HG03558 (cell line): ENCODE data around the gene ZNF440.
"Not testable (repeated sequence)": the region's sequence is repeated elsewhere in the genome, so short reads cannot be mapped to it uniquely, and the experiment has no call there.

ENCODE experiments used
- ATAC-seq: cut with Tn5 transposase; IDR thresholded peaks from one replicate; pipeline ENCODE4 v1.9.1; 2021; ENCODE audit warnings: moderate number of reproducible peaks; ENCODE audit not compliant: unreplicated experiment; ENCODE audit errors: extremely low read depth

ZNF440 gene

GRCh38 chr19:11814029-11814699 is at the start of gene ZNF440:
Gene ZNF440 (plus strand): TSS chr19:11814273. CDS start chr19:11814448, 175 bp downstream.
- no peak for ATAC-seq

- no peak for ATAC-seq
Observed at GRCh38 chr19:11766597-11767591, 47.2 kb upstream of the ZNF440 start, which contains the start of gene ZNF441. Gene ZNF441 (plus strand): TSS chr19:11767000. CDS start chr19:11767194, 194 bp downstream.

GRCh38 chr19:11767633-11768133 is 46.4 kb upstream of the ZNF440 start:
- no peak for ATAC-seq

GRCh38 chr19:11769995-11770394 is 44.1 kb upstream of the ZNF440 start:
- no peak for ATAC-seq

GRCh38 chr19:11771520-11771919 is 42.6 kb upstream of the ZNF440 start:
- not testable (repeated sequence) for ATAC-seq

GRCh38 chr19:11776669-11777068 is 37.4 kb upstream of the ZNF440 start:
- ATAC-seq: not testable (repeated sequence)

- ATAC-seq: no peak
Observed at GRCh38 chr19:11780431-11781020, 33.5 kb upstream of the ZNF440 start.

- ATAC-seq: no peak
Observed at GRCh38 chr19:11781295-11782057, 32.6 kb upstream of the ZNF440 start.

GRCh38 chr19:11783767-11784166 is 30.3 kb upstream of the ZNF440 start:
- ATAC-seq: no peak

GRCh38 chr19:11784356-11784755 is 29.7 kb upstream of the ZNF440 start:
- no peak for ATAC-seq

- no peak for ATAC-seq
Observed at GRCh38 chr19:11787536-11787935, 26.5 kb upstream of the ZNF440 start.

GRCh38 chr19:11792942-11793341 is 21.1 kb upstream of the ZNF440 start:
- no peak for ATAC-seq

GRCh38 chr19:11797491-11797890 is 16.6 kb upstream of the ZNF440 start:
- ATAC-seq: peak; percentile 55

- peak; percentile 76 for ATAC-seq
Observed at GRCh38 chr19:11798391-11799330, 15.4 kb upstream of the ZNF440 start, which contains the start of gene ZNF491. Gene ZNF491 (plus strand): TSS chr19:11798523. CDS start chr19:11805954, 7,431 bp downstream.

- no peak for ATAC-seq
Observed at GRCh38 chr19:11806354-11807098, 7.5 kb upstream of the ZNF440 start.

- no peak for ATAC-seq
Observed at GRCh38 chr19:11807099-11807380, 7.0 kb upstream of the ZNF440 start.

GRCh38 chr19:11813703-11814028 is 407 bp upstream of the ZNF440 start:
- no peak for ATAC-seq

GRCh38 chr19:11814700-11815035 is 595 bp downstream of the ZNF440 start:
- no peak for ATAC-seq
